22Rv1 (cell line): ENCODE results near the gene EPHA6.

ENCODE experiments used
- ZFX ChIP-seq: fragments of 450-650 bp; IDR thresholded peaks from 2 replicates; pipeline ENCODE4 v1.6.1; 2017; ENCODE audit warnings: antibody characterized with exemption, borderline replicate concordance
- TF ChIP-seq, protein P1 (sequence below): fragments of 450-650 bp; IDR thresholded peaks from 2 replicates; pipeline ENCODE4 v1.5.1; 2017; ENCODE audit warnings: mild to moderate bottlenecking

DNA sequence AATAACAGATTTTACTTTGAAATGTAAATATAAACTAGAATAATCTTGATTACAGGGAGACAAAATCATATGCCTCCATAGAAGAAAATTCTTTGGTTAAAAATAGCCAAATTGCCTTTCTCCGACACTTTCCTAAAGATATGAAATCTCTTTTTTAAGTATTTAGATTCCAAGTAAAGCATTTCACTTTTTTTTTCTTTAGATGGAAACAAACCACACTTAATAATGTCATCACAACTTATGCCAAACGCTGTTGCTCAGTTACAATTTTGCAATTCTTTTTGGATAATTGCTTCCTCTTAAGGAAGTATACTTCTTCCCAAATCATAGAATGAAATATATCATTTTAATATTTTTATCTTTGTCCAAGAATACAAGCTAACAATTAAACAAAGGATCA is 656.1 kb downstream of the EPHA6 start:
- TF ChIP-seq, protein P1, sequence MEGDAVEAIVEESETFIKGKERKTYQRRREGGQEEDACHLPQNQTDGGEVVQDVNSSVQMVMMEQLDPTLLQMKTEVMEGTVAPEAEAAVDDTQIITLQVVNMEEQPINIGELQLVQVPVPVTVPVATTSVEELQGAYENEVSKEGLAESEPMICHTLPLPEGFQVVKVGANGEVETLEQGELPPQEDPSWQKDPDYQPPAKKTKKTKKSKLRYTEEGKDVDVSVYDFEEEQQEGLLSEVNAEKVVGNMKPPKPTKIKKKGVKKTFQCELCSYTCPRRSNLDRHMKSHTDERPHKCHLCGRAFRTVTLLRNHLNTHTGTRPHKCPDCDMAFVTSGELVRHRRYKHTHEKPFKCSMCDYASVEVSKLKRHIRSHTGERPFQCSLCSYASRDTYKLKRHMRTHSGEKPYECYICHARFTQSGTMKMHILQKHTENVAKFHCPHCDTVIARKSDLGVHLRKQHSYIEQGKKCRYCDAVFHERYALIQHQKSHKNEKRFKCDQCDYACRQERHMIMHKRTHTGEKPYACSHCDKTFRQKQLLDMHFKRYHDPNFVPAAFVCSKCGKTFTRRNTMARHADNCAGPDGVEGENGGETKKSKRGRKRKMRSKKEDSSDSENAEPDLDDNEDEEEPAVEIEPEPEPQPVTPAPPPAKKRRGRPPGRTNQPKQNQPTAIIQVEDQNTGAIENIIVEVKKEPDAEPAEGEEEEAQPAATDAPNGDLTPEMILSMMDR, result no peak
- TF ChIP-seq ZFX, result no peak
